Uterus (tissue), 2 donors: ENCODE results near the gene S100A7.

ENCODE experiments used
- CTCF ChIP-seq, 4 experiments: fragments of 200-600 bp in 2 of 4; fragments of 450-650 bp in 2 of 4; sonication (generic) in 2 of 4; IDR thresholded peaks; one replicate each; pipeline ENCODE4 v1.5.1; 2016 to 2019; ENCODE audit warnings: antibody characterized with exemption in 4 of 4, mild to moderate bottlenecking in 2 of 4, moderate library complexity in 1 of 4
- POLR2A ChIP-seq, 2 donors: fragments of 450-650 bp; IDR thresholded peaks; one replicate each; pipeline ENCODE4 v1.6.1; 2016; ENCODE audit warnings: antibody characterized with exemption in 2 of 2, mild to moderate bottlenecking in 1 of 2, moderate library complexity in 1 of 2

- TF ChIP-seq CTCF (IDR thresholded peaks at IDR 0.05) (no peak), POLR2A (IDR thresholded peaks at IDR 0.05) (no peak)
Observed at GRCh38 chr1:153417136-153417888, 43.1 kb downstream of the S100A7 start.
